NCI-H146 (cell line): ENCODE results near the gene CCDC154.

ENCODE experiments used
- DNase-seq: peaks from one replicate; lab custom pipeline; 2025; lab: John Stamatoyannopoulos, UW

Gene CCDC154

GRCh38 chr16:1387331-1387730 is 57.0 kb downstream of the CCDC154 start:
- no peak for DNase-seq

DNA sequence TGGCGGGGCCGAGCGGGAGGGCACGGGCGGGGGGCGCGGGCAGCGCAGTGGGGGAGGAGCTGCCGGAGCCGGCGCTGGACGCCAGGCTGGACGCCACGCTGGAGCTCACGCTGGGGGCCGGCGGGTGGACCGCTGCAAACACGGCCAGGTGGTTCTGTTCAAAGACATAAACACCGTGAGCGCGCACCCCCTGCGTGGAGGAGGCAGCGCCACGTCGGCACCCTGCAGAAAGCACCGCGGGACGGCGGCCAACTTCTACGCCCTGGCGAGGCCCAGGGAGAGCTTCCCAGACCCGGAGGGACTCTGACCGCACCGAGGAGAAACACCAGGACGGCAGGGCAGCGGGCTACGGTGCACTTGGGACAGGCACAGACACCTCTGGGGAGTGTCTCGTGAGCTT is 59.1 kb downstream of the CCDC154 start:
- DNase-seq, result no peak
